AG04450 (cell line): ENCODE measurements around the gene NME7. TPM values are rescaled to one million over a fixed set of nuclear protein-coding genes. Genes with fewer than 3 reads are reported as not detected.

Source experiments
- CTCF ChIA-PET: fragments of 300-600, 350-600 bp; formaldehyde crosslinking; extraction: SDS; loops from one replicate; lab custom pipeline; 2022; ENCODE audit warnings: antibody characterized with exemption, inconsistent platforms; lab: Charles Lee
- POLR2A ChIA-PET: fragments of 350-600 bp; formaldehyde crosslinking; extraction: SDS; loops from one replicate; lab custom pipeline; 2021; ENCODE audit warnings: antibody characterized with exemption, inconsistent platforms; lab: Yijun Ruan, JAX
- DNase-seq: peaks from one replicate; pipeline ENCODE4 v3.0.0-alpha.2; 2011; ENCODE audit warnings: low read depth, low spot score
- H3K27ac ChIP-seq: one replicate; pipeline ENCODE4 v1.5.1; 2012; ENCODE audit warnings: low read depth, low read length, control low read depth
- H3K27me3 ChIP-seq: one replicate; pipeline ENCODE4 v1.6.0; 2012; ENCODE audit warnings: low read length; ENCODE audit not compliant: control insufficient read depth, insufficient read depth
- H3K4me3 ChIP-seq: 2 replicates; pipeline ENCODE4 v1.5.1; 2011; ENCODE audit warnings: mild to moderate bottlenecking, low read depth, low read length, control low read depth
- H3K9me3 ChIP-seq: 2 replicates; pipeline ENCODE4 v1.5.1; 2012; ENCODE audit warnings: low read length; ENCODE audit not compliant: control insufficient read depth, insufficient read depth
- CTCF ChIP-seq: IDR thresholded peaks from 2 replicates; pipeline ENCODE4 v1.5.1; 2011; ENCODE audit warnings: low read depth, low read length, control low read depth, inconsistent platforms
- polyA plus RNA-seq: library from polyadenylated mRNA; depleted of rRNA; stranded (reverse); fragments of >200 nt; gene quantifications from 2 replicates; pipeline ENCODE4 v1.2.3, GENCODE V29; 2011

Gene NME7
- polyA plus RNA-seq, 1 experiment: 27.3 TPM

- no peak for DNase-seq
- no peaks in the 10 kb centered on the region for H3K9me3 ChIP-seq
- ChIA-PET POLR2A (no interaction called here), CTCF (interaction anchor here (1.6 kb wide), 1 partner anchor 39 kb away, joined by 4 read pairs; no protein-coding TSS in a partner anchor)
- no peak overlapping the region for H3K4me3 ChIP-seq
- no peak overlapping the region for H3K27ac ChIP-seq
- TF ChIP-seq CTCF: no peak
- no peaks in the 10 kb centered on the region for H3K27me3 ChIP-seq
Measured at GRCh38 chr1:169309178-169310166, 58.1 kb downstream of the NME7 start.

- H3K27me3 ChIP-seq: no peaks in the 10 kb centered on the region
- no peak overlapping the region for H3K27ac ChIP-seq
- DNase-seq: no peak
- ChIA-PET POLR2A (no interaction called here), CTCF (no interaction called here)
- no peak for TF ChIP-seq CTCF
- no peaks in the 10 kb centered on the region for H3K9me3 ChIP-seq
- no peak overlapping the region for H3K4me3 ChIP-seq
Measured at GRCh38 chr1:169308313-169309039, 59.1 kb downstream of the NME7 start.

GRCh38 chr1:169307176-169307575 is 60.4 kb downstream of the NME7 start:
- TF ChIP-seq CTCF: no peak
- ChIA-PET CTCF (no interaction called here), POLR2A (no interaction called here)
- Histone ChIP-seq H3K27me3 (no peaks in the 10 kb centered on the region), H3K4me3 (no peak overlapping the region), H3K27ac (no peak overlapping the region), H3K9me3 (no peaks in the 10 kb centered on the region)
- DNase-seq: no peak

GRCh38 chr1:169305948-169306347 is 61.6 kb downstream of the NME7 start:
- ChIA-PET POLR2A (no interaction called here), CTCF (interaction anchor here (1.2 kb wide), 1 partner anchor 43 kb away, joined by 3 read pairs; no protein-coding TSS in a partner anchor)
- Histone ChIP-seq H3K4me3 (no peak overlapping the region), H3K27me3 (no peaks in the 10 kb centered on the region), H3K27ac (no peak overlapping the region), H3K9me3 (no peaks in the 10 kb centered on the region)
- DNase-seq: no peak
- TF ChIP-seq CTCF: no peak

GRCh38 chr1:169305356-169305755 is 62.2 kb downstream of the NME7 start:
- ChIA-PET POLR2A (no interaction called here), CTCF (interaction anchor here (0.7 to 1.2 kb wide), 2 partner anchors 43 to 723 kb away, joined by 3 read pairs; no protein-coding TSS in a partner anchor)
- Histone ChIP-seq H3K9me3 (no peaks in the 10 kb centered on the region), H3K4me3 (no peak overlapping the region), H3K27ac (no peak overlapping the region), H3K27me3 (no peaks in the 10 kb centered on the region)
- no peak for DNase-seq
- TF ChIP-seq CTCF: no peak
